Trophoblast cell (in vitro differentiated cells and primary cell): ENCODE data around the gene SLC9A6.

Source experiments
- DNase-seq, 2 donors: peaks; one replicate each; pipeline ENCODE4 v3.0.0-alpha.2; 2016
- H2AFZ ChIP-seq: 2 replicates; pipeline ENCODE4 v1.6.1; 2013; ENCODE audit warnings: low read length, moderate library complexity, mild to moderate bottlenecking; ENCODE audit not compliant: insufficient read depth, poor library complexity
- H2AK5ac ChIP-seq: 2 replicates; pipeline ENCODE4 v1.6.1; 2013; ENCODE audit warnings: mild to moderate bottlenecking, low read length
- H2BK120ac ChIP-seq: 2 replicates; pipeline ENCODE4 v1.6.1; 2013; ENCODE audit warnings: low read length, mild to moderate bottlenecking, moderate library complexity; ENCODE audit not compliant: insufficient read depth, poor library complexity
- H2BK12ac ChIP-seq: 2 replicates; pipeline ENCODE4 v1.6.1; 2013; ENCODE audit warnings: mild to moderate bottlenecking, low read length, moderate library complexity
- H2BK5ac ChIP-seq: 2 replicates; pipeline ENCODE4 v1.6.1; 2013; ENCODE audit warnings: low read length, low read depth, moderate library complexity, mild to moderate bottlenecking; ENCODE audit not compliant: poor library complexity
- H3K14ac ChIP-seq: 2 replicates; pipeline ENCODE4 v1.6.1; 2013; ENCODE audit warnings: mild to moderate bottlenecking, low read length
- H3K18ac ChIP-seq: 2 replicates; pipeline ENCODE4 v1.6.1; 2013; ENCODE audit warnings: mild to moderate bottlenecking, low read length
- H3K23ac ChIP-seq: 2 replicates; pipeline ENCODE4 v1.6.1; 2013; ENCODE audit warnings: low read length
- H3K27ac ChIP-seq: 2 replicates; pipeline ENCODE4 v1.5.1; 2013; ENCODE audit warnings: low read depth, mild to moderate bottlenecking, inconsistent platforms, low read length, moderate library complexity
- H3K27me3 ChIP-seq: 2 replicates; pipeline ENCODE4 v1.6.1; 2013; ENCODE audit warnings: inconsistent platforms, mild to moderate bottlenecking, low read length, moderate library complexity; ENCODE audit not compliant: insufficient read depth
- H3K36me3 ChIP-seq, 2 experiments: 1 replicate in 1 of 2; 2 replicates in 1 of 2; pipeline ENCODE4 v1.6.1; 2013; ENCODE audit warnings: low read length in 2 of 2, mild to moderate bottlenecking in 2 of 2, moderate library complexity in 1 of 2; ENCODE audit not compliant: insufficient read depth in 2 of 2, control insufficient read depth in 1 of 2
- H3K4ac ChIP-seq: 2 replicates; pipeline ENCODE4 v1.6.1; 2013; ENCODE audit warnings: low read depth, mild to moderate bottlenecking, low read length, moderate library complexity
- H3K4me1 ChIP-seq, 2 experiments: 1 replicate in 1 of 2; 2 replicates in 1 of 2; pipeline ENCODE4 v1.6.1; 2013; ENCODE audit warnings: low read length in 2 of 2, mild to moderate bottlenecking in 2 of 2, moderate library complexity in 1 of 2; ENCODE audit not compliant: insufficient read depth in 2 of 2, control insufficient read depth in 1 of 2
- H3K4me2 ChIP-seq: 2 replicates; pipeline ENCODE4 v1.6.1; 2013; ENCODE audit warnings: inconsistent platforms, mild to moderate bottlenecking, low read length, moderate library complexity
- H3K4me3 ChIP-seq: 2 replicates; pipeline ENCODE4 v1.5.1; 2013; ENCODE audit warnings: mild to moderate bottlenecking, low read depth, low read length, inconsistent platforms
- H3K79me1 ChIP-seq: one replicate; pipeline ENCODE4 v1.6.1; 2013; ENCODE audit warnings: low read length
- H3K79me2 ChIP-seq: 2 replicates; pipeline ENCODE4 v1.6.1; 2013; ENCODE audit warnings: low read length, mild to moderate bottlenecking; ENCODE audit not compliant: control insufficient read depth, insufficient read depth, poor library complexity
- H3K9ac ChIP-seq: 2 replicates; pipeline ENCODE4 v1.6.1; 2013; ENCODE audit warnings: mild to moderate bottlenecking, low read length
- H3K9me3 ChIP-seq: 2 replicates; pipeline ENCODE4 v1.6.1; 2013; ENCODE audit warnings: low read depth, mild to moderate bottlenecking, control low read depth, inconsistent platforms, low read length; ENCODE audit not compliant: insufficient read depth
- H4K12ac ChIP-seq: 2 replicates; pipeline ENCODE4 v1.6.1; 2013; ENCODE audit warnings: low read depth, mild to moderate bottlenecking, low read length, moderate library complexity
- H4K8ac ChIP-seq: 2 replicates; pipeline ENCODE4 v1.6.1; 2013; ENCODE audit warnings: low read depth, mild to moderate bottlenecking, low read length, moderate library complexity
- H4K91ac ChIP-seq: one replicate; pipeline ENCODE4 v1.6.1; 2013; ENCODE audit warnings: low read depth, mild to moderate bottlenecking, low read length, moderate library complexity
- WGBS: extraction: QIAGEN DNeasy Blood & Tissue Kit; methylation state at CpG from one replicate; pipeline ENCODE4 v1.1.7; 2013; ENCODE audit warnings: missing lambda C conversion rate; ENCODE audit not compliant: insufficient read length, insufficient coverage; ENCODE audit errors: extremely low coverage; 5-methylcytosine and 5-hydroxymethylcytosine counted together

SLC9A6 gene

GRCh38 chrX:136039485-136039884 lies 54.2 kb downstream of the SLC9A6 start:
- Histone ChIP-seq H3K4me2 (no peak overlapping the region), H4K12ac (no peak overlapping the region), H3K18ac (no peak overlapping the region), H4K91ac (no peak overlapping the region), H3K27me3 (no peaks in the 10 kb centered on the region), H3K79me1 (no peaks in the 10 kb centered on the region), H3K4ac (no peak overlapping the region), H3K36me3 (peaks cover 2 to 6% of the 10 kb centered on the region in 2 experiments), H2AFZ (no peak overlapping the region), H3K27ac (no peak overlapping the region), H4K8ac (no peak overlapping the region), H3K4me3 (no peak overlapping the region), H2BK12ac (no peak overlapping the region), H2AK5ac (no peak overlapping the region), H3K14ac (no peak overlapping the region), H2BK5ac (no peak overlapping the region), H3K9ac (no peak overlapping the region), H3K23ac (no peak overlapping the region), H3K9me3 (no peaks in the 10 kb centered on the region), H3K79me2 (no peaks in the 10 kb centered on the region), H2BK120ac (no peak overlapping the region), H3K4me1 (no peaks in the 10 kb centered on the region)
- no peak for DNase-seq

DNA sequence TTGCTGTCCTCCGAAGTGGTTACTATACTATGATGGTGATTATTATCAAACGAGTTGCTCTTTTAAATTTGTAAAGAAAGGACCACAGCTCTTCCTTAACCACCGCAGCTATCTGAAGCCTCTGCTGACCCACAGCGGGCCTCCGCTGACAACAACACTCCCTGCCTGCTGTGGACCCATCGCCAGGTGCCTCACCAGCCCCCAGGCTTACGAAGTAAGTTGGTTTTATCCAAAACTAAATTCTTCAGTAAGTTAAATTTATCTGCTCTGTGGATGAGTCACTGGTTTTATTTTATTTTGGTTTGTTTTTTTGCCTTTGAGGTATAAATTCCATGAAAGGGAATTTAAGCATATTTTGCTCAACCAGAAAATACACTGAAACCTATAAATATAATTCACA lies 54.7 kb downstream of the SLC9A6 start:
- no peak for DNase-seq
- H2BK12ac ChIP-seq, result no peak overlapping the region
- H3K4me1 ChIP-seq, result no peaks in the 10 kb centered on the region
- no peaks in the 10 kb centered on the region for H3K9me3 ChIP-seq
- no peak overlapping the region for H2AK5ac ChIP-seq
- H4K8ac ChIP-seq, result no peak overlapping the region
- H3K4ac ChIP-seq, result no peak overlapping the region
- no peak overlapping the region for H3K4me2 ChIP-seq
- no peak overlapping the region for H3K14ac ChIP-seq
- no peaks in the 10 kb centered on the region for H3K27me3 ChIP-seq
- H2BK5ac ChIP-seq, result no peak overlapping the region
- H3K79me2 ChIP-seq, result no peaks in the 10 kb centered on the region
- no peak overlapping the region for H3K4me3 ChIP-seq
- H3K36me3 ChIP-seq, result peaks cover 2 to 6% of the 10 kb centered on the region in 2 experiments
- no peaks in the 10 kb centered on the region for H3K79me1 ChIP-seq
- H4K91ac ChIP-seq, result no peak overlapping the region
- H3K23ac ChIP-seq, result no peak overlapping the region
- no peak overlapping the region for H3K27ac ChIP-seq
- no peak overlapping the region for H3K18ac ChIP-seq
- no CpG with 5 or more reads among the region's 7 CpGs for WGBS
- no peak overlapping the region for H2BK120ac ChIP-seq
- H3K9ac ChIP-seq, result no peak overlapping the region
- no peak overlapping the region for H2AFZ ChIP-seq
- H4K12ac ChIP-seq, result no peak overlapping the region

- Histone ChIP-seq H3K9me3 (no peaks in the 10 kb centered on the region), H3K79me2 (no peaks in the 10 kb centered on the region), H3K27me3 (no peaks in the 10 kb centered on the region), H4K8ac (no peak overlapping the region), H3K4me2 (no peak overlapping the region), H3K9ac (no peak overlapping the region), H4K12ac (no peak overlapping the region), H3K79me1 (no peaks in the 10 kb centered on the region), H4K91ac (no peak overlapping the region), H3K36me3 (peaks cover 2 to 6% of the 10 kb centered on the region in 2 experiments), H3K4me1 (no peaks in the 10 kb centered on the region), H3K14ac (no peak overlapping the region), H3K4me3 (no peak overlapping the region), H3K23ac (no peak overlapping the region), H2BK5ac (no peak overlapping the region), H3K27ac (no peak overlapping the region), H2BK12ac (no peak overlapping the region), H2AK5ac (no peak overlapping the region), H3K4ac (no peak overlapping the region), H3K18ac (no peak overlapping the region), H2BK120ac (no peak overlapping the region), H2AFZ (no peak overlapping the region)
- WGBS, result no CpG with 5 or more reads among the region's 7 CpGs
- DNase-seq, result no peak
These were observed 56.1 kb downstream of the SLC9A6 start for GRCh38 chrX:136041254-136041812.

- H3K36me3 ChIP-seq, result peaks cover 2 to 6% of the 10 kb centered on the region in 2 experiments
- H2BK5ac ChIP-seq, result no peak overlapping the region
These were observed 59.8 kb downstream of the SLC9A6 start for GRCh38 chrX:136045008-136045407.

More at GRCh38 chrX:136045008-136045407, 59.8 kb downstream of the SLC9A6 start:
- Histone ChIP-seq H3K9me3 (no peaks in the 10 kb centered on the region), H3K79me1 (no peaks in the 10 kb centered on the region), H3K4me1 (no peaks in the 10 kb centered on the region), H3K4ac (no peak overlapping the region), H3K4me3 (no peak overlapping the region), H4K8ac (no peak overlapping the region), H2AFZ (no peak overlapping the region), H3K23ac (no peak overlapping the region), H3K9ac (no peak overlapping the region), H3K14ac (no peak overlapping the region), H2AK5ac (no peak overlapping the region), H3K4me2 (no peak overlapping the region), H3K18ac (no peak overlapping the region), H4K12ac (no peak overlapping the region), H3K27ac (no peak overlapping the region), H3K27me3 (no peaks in the 10 kb centered on the region), H4K91ac (no peak overlapping the region), H2BK120ac (no peak overlapping the region), H3K79me2 (no peaks in the 10 kb centered on the region), H2BK12ac (no peak overlapping the region)
- no CpG with 5 or more reads among the region's 5 CpGs for WGBS
- DNase-seq, result no peak
